IPS-18a (cell line): ENCODE results near the gene TDRD10.
"Not testable (repeated sequence)": the region's sequence is repeated elsewhere in the genome, so short reads cannot be mapped to it uniquely, and the experiment has no call there.

Experiments
- H3K27ac ChIP-seq: one replicate; pipeline ENCODE4 v1.5.1; 2013; ENCODE audit warnings: low read length
- H3K27me3 ChIP-seq: one replicate; pipeline ENCODE4 v1.6.1; 2013; ENCODE audit warnings: mild to moderate bottlenecking, low read length; ENCODE audit not compliant: control insufficient read depth, insufficient read depth
- H3K36me3 ChIP-seq: one replicate; pipeline ENCODE4 v1.6.1; 2013; ENCODE audit warnings: low read depth, low read length; ENCODE audit not compliant: control insufficient read depth
- H3K4me1 ChIP-seq: one replicate; pipeline ENCODE4 v1.6.1; 2013; ENCODE audit warnings: low read depth, low read length; ENCODE audit not compliant: control insufficient read depth
- H3K4me3 ChIP-seq: one replicate; pipeline ENCODE4 v1.5.1; 2013; ENCODE audit warnings: low read length
- H3K9ac ChIP-seq: one replicate; pipeline ENCODE4 v1.6.1; 2013; ENCODE audit warnings: mild to moderate bottlenecking, low read length, moderate library complexity
- H3K9me3 ChIP-seq: one replicate; pipeline ENCODE4 v1.6.1; 2013; ENCODE audit warnings: low read depth, low read length; ENCODE audit not compliant: control insufficient read depth

The TDRD10 gene

GRCh38 chr1:154483941-154484803, 17.8 kb upstream of the TDRD10 start:
- Histone ChIP-seq H3K4me3 (no peak overlapping the region), H3K9ac (no peak overlapping the region), H3K4me1 (no peaks in the 10 kb centered on the region), H3K9me3 (no peaks in the 10 kb centered on the region), H3K27ac (no peak overlapping the region), H3K27me3 (no peaks in the 10 kb centered on the region), H3K36me3 (no peaks in the 10 kb centered on the region)

GRCh38 chr1:154485106-154485505, 16.9 kb upstream of the TDRD10 start:
- Histone ChIP-seq H3K9ac (no peak overlapping the region), H3K9me3 (no peaks in the 10 kb centered on the region), H3K27me3 (no peaks in the 10 kb centered on the region), H3K4me1 (no peaks in the 10 kb centered on the region), H3K27ac (no peak overlapping the region), H3K36me3 (no peaks in the 10 kb centered on the region), H3K4me3 (no peak overlapping the region)

- no peaks in the 10 kb centered on the region for H3K27me3 ChIP-seq
- no peaks in the 10 kb centered on the region for H3K36me3 ChIP-seq
- H3K9me3 ChIP-seq = no peaks in the 10 kb centered on the region
- H3K9ac ChIP-seq = no peak overlapping the region
- no peak overlapping the region for H3K4me3 ChIP-seq
- no peaks in the 10 kb centered on the region for H3K4me1 ChIP-seq
- no peak overlapping the region for H3K27ac ChIP-seq
Observed at GRCh38 chr1:154485910-154486496, 16.0 kb upstream of the TDRD10 start.

- not testable (repeated sequence) for H3K36me3 ChIP-seq, H3K9ac ChIP-seq, H3K9me3 ChIP-seq, H3K27me3 ChIP-seq, H3K27ac ChIP-seq, H3K4me1 ChIP-seq, H3K4me3 ChIP-seq
Observed at GRCh38 chr1:154486756-154487155, 15.3 kb upstream of the TDRD10 start.

- H3K27me3 ChIP-seq = no peaks in the 10 kb centered on the region
- no peak overlapping the region for H3K27ac ChIP-seq
- no peaks in the 10 kb centered on the region for H3K36me3 ChIP-seq
- H3K4me3 ChIP-seq = no peak overlapping the region
- H3K9me3 ChIP-seq = no peaks in the 10 kb centered on the region
- peaks cover 14% of the 10 kb centered on the region for H3K4me1 ChIP-seq
- H3K9ac ChIP-seq = no peak overlapping the region
Observed at GRCh38 chr1:154488922-154489321, 13.1 kb upstream of the TDRD10 start.

GRCh38 chr1:154489695-154490274, 12.2 kb upstream of the TDRD10 start:
- Histone ChIP-seq H3K27me3 (no peaks in the 10 kb centered on the region), H3K27ac (no peak overlapping the region), H3K4me3 (no peak overlapping the region), H3K9ac (no peak overlapping the region), H3K9me3 (no peaks in the 10 kb centered on the region), H3K36me3 (no peaks in the 10 kb centered on the region), H3K4me1 (peaks cover 14% of the 10 kb centered on the region)

GRCh38 chr1:154490317-154490716, 11.7 kb upstream of the TDRD10 start:
- Histone ChIP-seq H3K36me3 (no peaks in the 10 kb centered on the region), H3K9ac (no peak overlapping the region), H3K4me3 (no peak overlapping the region), H3K27ac (no peak overlapping the region), H3K9me3 (no peaks in the 10 kb centered on the region), H3K27me3 (no peaks in the 10 kb centered on the region), H3K4me1 (peaks cover 14% of the 10 kb centered on the region)

- Histone ChIP-seq H3K9me3 (no peaks in the 10 kb centered on the region), H3K36me3 (no peaks in the 10 kb centered on the region), H3K27ac (no peak overlapping the region), H3K27me3 (no peaks in the 10 kb centered on the region), H3K9ac (no peak overlapping the region), H3K4me1 (peaks cover 14% of the 10 kb centered on the region), H3K4me3 (no peak overlapping the region)
Observed at GRCh38 chr1:154492115-154492514, 9.9 kb upstream of the TDRD10 start.

- Histone ChIP-seq H3K27me3 (no peaks in the 10 kb centered on the region), H3K4me3 (no peak overlapping the region), H3K36me3 (no peaks in the 10 kb centered on the region), H3K9me3 (no peaks in the 10 kb centered on the region), H3K27ac (peak overlapping the region; percentile 14), H3K4me1 (peaks cover 14% of the 10 kb centered on the region), H3K9ac (no peak overlapping the region)
Observed at GRCh38 chr1:154493276-154493675, 8.7 kb upstream of the TDRD10 start.

- peaks cover 24% of the 10 kb centered on the region for H3K27me3 ChIP-seq
- no peak overlapping the region for H3K4me3 ChIP-seq
- H3K4me1 ChIP-seq = peaks cover 14% of the 10 kb centered on the region
- H3K36me3 ChIP-seq = no peaks in the 10 kb centered on the region
- H3K9me3 ChIP-seq = no peaks in the 10 kb centered on the region
- no peak overlapping the region for H3K9ac ChIP-seq
- no peak overlapping the region for H3K27ac ChIP-seq
Observed at GRCh38 chr1:154495496-154496273, 6.3 kb upstream of the TDRD10 start.

- peaks cover 14% of the 10 kb centered on the region for H3K4me1 ChIP-seq
- no peak overlapping the region for H3K9ac ChIP-seq
- no peak overlapping the region for H3K4me3 ChIP-seq
- peaks cover 31% of the 10 kb centered on the region for H3K27me3 ChIP-seq
- H3K36me3 ChIP-seq = no peaks in the 10 kb centered on the region
- H3K27ac ChIP-seq = no peak overlapping the region
- H3K9me3 ChIP-seq = no peaks in the 10 kb centered on the region
Observed at GRCh38 chr1:154496383-154496782, 5.6 kb upstream of the TDRD10 start.
